Uterus (tissue), 2 donors: ENCODE measurements around the gene CNTN2.

Source experiments
- CTCF ChIP-seq, 4 experiments: fragments of 200-600 bp in 2 of 4; fragments of 450-650 bp in 2 of 4; sonication (generic) in 2 of 4; IDR thresholded peaks; one replicate each; pipeline ENCODE4 v1.5.1; 2016 to 2019; ENCODE audit warnings: antibody characterized with exemption in 4 of 4, mild to moderate bottlenecking in 2 of 4, moderate library complexity in 1 of 4
- POLR2A ChIP-seq, 2 donors: fragments of 450-650 bp; IDR thresholded peaks; one replicate each; pipeline ENCODE4 v1.6.1; 2016; ENCODE audit warnings: antibody characterized with exemption in 2 of 2, mild to moderate bottlenecking in 1 of 2, moderate library complexity in 1 of 2

- TF ChIP-seq CTCF (IDR thresholded peaks at IDR 0.05) (no peak), POLR2A (IDR thresholded peaks at IDR 0.05) (no peak)
These were observed 68.3 kb downstream of the CNTN2 start for GRCh38 chr1:205111354-205111753.
